GM12892 (cell line): ENCODE results near the gene MPP1.
A peak's percentile ranks its signal among the peaks of the same experiment; 100 is the strongest.

Source experiments
- DNase-seq: peaks from one replicate; pipeline ENCODE4 v3.0.0; 2011; ENCODE audit not compliant: insufficient read length
- FAIRE-seq: peaks from 2 replicates; lab custom pipeline; 2011; peaks lifted over from hg19 to GRCh38; lab: Jason Lieb, UNC
- POLR2A ChIP-seq: IDR thresholded peaks from 2 replicates; pipeline ENCODE4 v1.6.1; 2011; ENCODE audit warnings: low read depth, low read length, control low read depth
- POLR2AphosphoS5 ChIP-seq: IDR thresholded peaks from 2 replicates; pipeline ENCODE4 v1.6.1; 2011; ENCODE audit warnings: low read depth, low read length, control low read depth
- TAF1 ChIP-seq: IDR thresholded peaks from 2 replicates; pipeline ENCODE4 v1.6.1; 2011; ENCODE audit warnings: low read depth, mild to moderate bottlenecking, control low read depth, low read length, borderline replicate concordance

The MPP1 gene

DNA sequence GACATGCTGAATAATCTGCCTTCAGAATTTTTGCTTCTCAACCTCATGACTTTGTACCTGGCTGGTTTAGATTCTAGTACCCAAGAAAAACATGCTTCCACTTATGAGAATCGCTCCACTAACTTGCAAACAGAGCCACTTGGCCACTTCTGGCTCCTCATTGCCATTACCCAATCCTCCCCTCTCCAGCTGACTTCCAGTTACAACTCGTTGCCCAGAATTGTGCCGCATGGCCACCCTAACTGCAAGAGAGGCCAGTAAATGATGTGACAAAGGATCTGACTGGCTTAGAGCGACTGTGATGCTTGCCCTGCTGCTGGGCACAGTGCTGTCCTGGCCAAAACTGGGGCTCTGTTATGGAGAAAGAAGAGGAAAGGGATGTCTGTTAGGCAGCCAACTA, 46.6 kb downstream of the MPP1 start:
- DNase-seq (no peak), FAIRE-seq (no peak)
- TF ChIP-seq POLR2AphosphoS5 (no peak), TAF1 (no peak)

DNA sequence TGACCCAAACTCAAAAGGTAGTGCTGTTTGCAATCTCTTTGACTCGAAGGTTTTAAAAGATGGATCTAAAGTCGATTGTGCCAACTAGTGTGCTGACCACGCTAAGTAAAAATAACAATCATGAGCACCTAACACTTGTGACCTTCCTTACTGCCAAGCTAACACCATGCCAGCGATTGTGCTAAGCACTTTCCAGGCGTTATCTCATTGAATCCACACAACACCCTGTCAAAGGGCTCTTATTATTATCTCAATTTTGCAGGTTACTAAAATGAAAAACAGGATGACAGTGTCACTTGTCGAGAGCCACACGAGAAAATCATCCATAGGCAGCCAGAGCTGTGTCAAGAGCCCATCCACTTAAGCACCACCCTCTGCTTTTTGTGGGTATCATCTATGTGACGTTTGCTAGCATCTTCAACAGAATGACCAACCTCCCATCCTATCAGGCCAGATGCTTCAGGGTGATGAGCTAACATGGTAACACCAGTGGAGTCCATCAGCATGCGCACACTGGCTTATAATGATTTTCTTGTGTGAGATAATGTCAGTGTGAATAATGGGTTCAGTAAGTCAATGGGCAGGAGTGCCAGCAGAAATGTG, 53.5 kb downstream of the MPP1 start:
- FAIRE-seq, result peak; percentile 14
- no peak for DNase-seq
- TF ChIP-seq POLR2AphosphoS5 (no peak), POLR2A (no peak), TAF1 (no peak)

DNA sequence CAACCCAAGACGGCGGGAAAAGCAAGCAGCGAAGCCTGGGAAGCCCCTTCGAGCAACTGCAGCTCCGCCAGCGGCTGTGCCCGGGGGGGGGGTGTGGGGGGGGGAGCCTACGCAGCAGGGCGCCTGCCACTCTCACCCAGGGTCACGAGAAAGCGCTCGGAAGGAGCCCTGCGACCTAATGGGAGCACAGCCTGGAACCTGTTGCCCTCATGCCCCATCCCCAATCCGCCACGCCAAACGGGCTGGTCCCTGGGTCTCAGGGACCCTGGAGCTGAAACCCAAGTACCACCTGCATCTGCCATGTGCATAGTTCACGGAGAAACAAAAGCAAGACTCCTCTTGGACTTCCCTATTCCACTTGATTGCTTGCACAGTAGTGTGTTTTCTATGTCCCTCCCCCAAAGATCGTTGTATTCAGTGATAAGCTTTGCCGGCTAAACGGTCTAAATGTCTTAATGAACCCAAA, 54.0 kb downstream of the MPP1 start:
- TF ChIP-seq POLR2AphosphoS5 (no peak), TAF1 (no peak), POLR2A (no peak)
- DNase-seq, result no peak
- FAIRE-seq, result no peak

DNA sequence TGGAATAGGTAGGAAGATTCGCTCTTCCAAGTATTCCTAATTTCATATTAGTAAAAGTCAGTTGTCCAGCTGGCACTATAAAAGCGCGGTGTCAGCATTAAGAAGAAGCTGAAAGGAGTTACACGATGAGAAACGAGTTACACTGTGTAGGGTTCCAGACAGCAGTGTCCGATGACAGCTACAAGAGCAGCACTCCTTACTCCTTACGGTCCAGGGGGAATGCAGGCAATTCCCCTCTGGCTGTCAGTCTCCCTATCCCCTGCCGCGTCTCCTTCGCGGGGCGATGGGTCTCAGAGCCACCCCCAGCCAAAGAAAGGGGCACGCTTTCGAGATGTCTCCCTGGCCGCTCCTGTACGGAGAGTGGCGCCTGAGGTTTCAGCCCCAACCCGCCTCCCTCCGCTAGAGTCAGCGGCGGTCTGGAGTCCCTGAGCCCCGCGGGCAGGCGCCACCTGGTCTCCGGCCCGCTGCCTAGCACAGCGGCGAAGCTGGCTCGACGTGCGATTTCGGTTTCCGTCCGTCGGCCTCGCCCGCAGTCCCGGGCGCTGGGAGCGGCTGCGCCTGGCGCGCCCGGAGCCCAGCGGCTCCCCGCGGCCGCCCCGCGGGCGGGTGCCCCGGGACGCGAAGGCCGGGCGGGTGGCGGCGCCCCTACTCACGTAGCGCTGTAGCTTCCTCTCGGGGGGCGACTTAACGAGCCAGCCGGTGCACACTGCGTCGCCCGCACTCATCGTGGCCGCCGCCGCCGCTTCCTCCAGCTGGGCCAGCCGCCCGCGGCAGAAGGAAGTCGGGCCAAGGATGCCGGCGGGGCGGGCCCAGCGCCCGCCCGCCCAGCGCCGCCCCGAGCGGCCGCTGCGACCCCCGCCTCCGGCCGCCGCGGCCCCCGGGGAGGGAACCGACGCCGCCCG, 54.7 kb downstream of the MPP1 start, which contains the start of gene GAB3:
GAB3 (minus strand) TSS at position 777 of the 902 bp plus-strand sequence; CDS start at position 725, 52 bp downstream.
- DNase-seq, result peak; percentile 26
- FAIRE-seq, result peak; percentile 91
- TF ChIP-seq TAF1 (no peak), POLR2AphosphoS5 (no peak), POLR2A (no peak)

- FAIRE-seq, result peak; percentile 67
- no peak for DNase-seq
- TF ChIP-seq POLR2AphosphoS5, result no peak
- no peak for TF ChIP-seq TAF1
- no peak for TF ChIP-seq POLR2A
These were observed 55.4 kb downstream of the MPP1 start for GRCh38 chrX:154749856-154750255.

DNA sequence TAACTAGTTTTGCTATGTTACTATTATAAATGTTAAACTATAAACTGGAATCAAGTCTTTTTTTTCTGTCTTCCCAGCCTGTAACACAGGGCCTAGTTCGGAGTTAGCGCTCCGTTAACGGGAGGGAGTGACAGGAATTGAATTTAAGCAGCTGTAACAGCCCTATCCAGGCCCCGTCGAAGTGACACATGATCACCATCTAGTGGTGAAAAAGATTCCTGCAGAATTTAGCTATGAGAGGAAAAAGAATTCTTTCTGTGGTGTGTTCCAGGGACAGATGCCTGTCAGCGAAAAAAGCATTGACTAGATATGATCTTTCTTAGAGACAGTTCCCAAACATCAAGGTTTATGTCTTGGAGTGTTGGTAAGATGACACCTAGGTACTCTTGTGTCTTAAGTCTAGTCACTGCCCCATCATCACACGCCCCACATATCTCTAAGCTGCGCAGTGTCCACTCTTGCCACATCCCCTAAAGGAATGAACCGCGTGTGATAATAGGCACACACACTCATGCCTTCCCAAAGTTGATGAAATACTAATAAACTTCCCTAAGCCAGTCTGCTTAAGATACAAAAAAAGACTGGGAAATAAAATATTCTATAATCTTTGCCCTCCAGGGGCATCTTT, 56.5 kb downstream of the MPP1 start:
- DNase-seq (no peak), FAIRE-seq (peak; percentile 75)
- no peak for TF ChIP-seq TAF1
- TF ChIP-seq POLR2A, result no peak
- no peak for TF ChIP-seq POLR2AphosphoS5

GRCh38 chrX:154742613-154743012, 62.7 kb downstream of the MPP1 start:
- TF ChIP-seq POLR2AphosphoS5 (no peak), POLR2A (no peak), TAF1 (no peak)
- DNase-seq (no peak), FAIRE-seq (no peak)

GRCh38 chrX:154739952-154740465, 65.3 kb downstream of the MPP1 start:
- DNase-seq (no peak), FAIRE-seq (no peak)
- TF ChIP-seq POLR2AphosphoS5 (no peak), TAF1 (no peak), POLR2A (no peak)

DNA sequence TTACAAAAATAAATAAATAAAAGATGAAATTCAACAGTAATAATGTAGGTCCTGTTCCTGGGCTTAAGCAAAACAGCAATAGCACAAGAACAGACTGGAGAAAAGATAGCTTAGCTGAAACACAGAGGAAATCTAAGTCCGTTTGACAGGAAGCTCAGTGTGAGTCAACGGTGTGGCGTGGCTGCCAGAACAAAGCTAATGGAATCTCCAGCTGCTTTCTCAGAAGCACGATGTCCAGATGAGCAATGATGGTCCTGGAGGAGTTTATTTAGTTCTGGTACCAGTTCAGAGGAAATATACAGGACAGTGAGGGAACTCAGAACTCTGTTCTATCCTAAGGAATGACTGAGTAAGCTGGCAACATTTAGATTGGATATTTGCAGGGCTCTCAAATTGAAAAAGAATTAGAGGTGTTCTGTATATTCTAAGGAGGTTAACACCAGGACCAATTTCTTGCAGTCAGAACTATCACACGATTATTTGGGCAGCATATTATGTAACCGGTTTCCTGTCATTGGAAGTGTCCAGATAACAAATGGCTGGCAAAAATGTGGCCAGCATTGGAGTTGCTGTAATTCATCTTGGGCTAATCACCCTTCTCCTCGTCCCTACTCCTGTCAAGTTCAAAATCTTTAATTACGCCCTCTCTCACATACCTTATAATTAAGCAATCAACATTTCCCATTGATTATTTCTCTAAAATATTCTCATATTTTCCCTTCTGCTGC, 67.1 kb downstream of the MPP1 start:
- DNase-seq (no peak), FAIRE-seq (peak; percentile 76)
- TF ChIP-seq POLR2A (no peak), TAF1 (no peak), POLR2AphosphoS5 (no peak)

DNA sequence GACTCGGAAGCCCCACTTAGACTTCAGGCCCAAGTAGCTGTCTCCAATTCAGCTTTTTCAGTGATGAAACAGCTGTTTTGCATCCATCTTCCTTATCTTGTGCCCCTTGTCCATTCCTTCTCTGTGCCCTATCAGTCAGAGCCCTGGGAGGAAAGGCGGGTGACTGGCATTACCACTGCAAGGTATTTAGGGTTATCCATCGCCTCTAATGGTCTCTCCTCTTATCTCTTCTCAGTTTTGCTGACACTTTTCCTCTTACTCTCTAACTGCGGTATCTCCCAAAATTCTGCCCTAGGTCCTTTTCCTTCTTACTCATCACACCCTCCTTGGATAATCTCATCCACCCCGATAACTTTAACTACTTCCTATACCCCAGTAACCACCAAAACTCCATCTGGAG, 68.1 kb downstream of the MPP1 start:
- FAIRE-seq (peak; percentile 17), DNase-seq (no peak)
- TF ChIP-seq POLR2A, result no peak
- TF ChIP-seq TAF1, result no peak
- TF ChIP-seq POLR2AphosphoS5, result no peak
